Loucy (cell line): ENCODE results near the gene BMX.

Experiments used
- EZH2phosphoT487 ChIP-seq: fragments of 200-600 bp; IDR thresholded peaks from 2 replicates; pipeline ENCODE4 v1.6.1; 2018; ENCODE audit warnings: antibody characterized with exemption, mild to moderate bottlenecking, moderate library complexity, borderline replicate concordance
- TF ChIP-seq, protein P1 (sequence below): fragments of 200-600 bp; sonication (generic); conservative IDR thresholded peaks from 2 replicates; pipeline ENCODE4 v1.5.1; 2014; ENCODE audit warnings: mild to moderate bottlenecking, antibody characterized with exemption, low read length

DNA sequence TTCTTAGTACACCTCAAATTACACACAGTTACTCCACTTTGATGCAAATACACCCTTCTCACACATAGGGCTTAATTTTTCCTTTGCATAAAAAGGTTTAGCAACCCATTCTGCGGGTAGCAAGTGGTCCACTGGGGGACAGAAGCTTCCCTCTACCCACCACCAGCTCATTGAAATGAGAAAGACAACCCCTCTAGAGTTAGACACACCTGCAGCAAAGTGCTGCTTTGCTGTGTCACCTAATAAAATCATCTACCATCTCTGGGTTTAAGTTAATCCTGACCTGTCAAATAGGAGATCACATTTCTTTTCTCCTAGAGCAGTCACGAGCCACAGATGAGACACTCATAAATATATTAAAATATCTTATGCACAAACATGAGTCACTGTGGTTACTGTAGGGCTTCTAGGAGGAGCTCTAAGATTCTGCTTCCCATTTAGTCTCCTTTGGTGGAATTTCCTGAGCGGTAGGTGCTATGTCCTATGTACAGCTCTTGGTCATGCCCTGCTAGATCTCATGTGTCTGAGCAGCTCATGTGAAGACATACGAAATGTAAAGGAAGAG lies 11.9 kb downstream of the BMX start:
- TF ChIP-seq, protein P1, sequence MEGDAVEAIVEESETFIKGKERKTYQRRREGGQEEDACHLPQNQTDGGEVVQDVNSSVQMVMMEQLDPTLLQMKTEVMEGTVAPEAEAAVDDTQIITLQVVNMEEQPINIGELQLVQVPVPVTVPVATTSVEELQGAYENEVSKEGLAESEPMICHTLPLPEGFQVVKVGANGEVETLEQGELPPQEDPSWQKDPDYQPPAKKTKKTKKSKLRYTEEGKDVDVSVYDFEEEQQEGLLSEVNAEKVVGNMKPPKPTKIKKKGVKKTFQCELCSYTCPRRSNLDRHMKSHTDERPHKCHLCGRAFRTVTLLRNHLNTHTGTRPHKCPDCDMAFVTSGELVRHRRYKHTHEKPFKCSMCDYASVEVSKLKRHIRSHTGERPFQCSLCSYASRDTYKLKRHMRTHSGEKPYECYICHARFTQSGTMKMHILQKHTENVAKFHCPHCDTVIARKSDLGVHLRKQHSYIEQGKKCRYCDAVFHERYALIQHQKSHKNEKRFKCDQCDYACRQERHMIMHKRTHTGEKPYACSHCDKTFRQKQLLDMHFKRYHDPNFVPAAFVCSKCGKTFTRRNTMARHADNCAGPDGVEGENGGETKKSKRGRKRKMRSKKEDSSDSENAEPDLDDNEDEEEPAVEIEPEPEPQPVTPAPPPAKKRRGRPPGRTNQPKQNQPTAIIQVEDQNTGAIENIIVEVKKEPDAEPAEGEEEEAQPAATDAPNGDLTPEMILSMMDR: no peak
- TF ChIP-seq EZH2phosphoT487: no peak
